ENCODE measurements around the gene NDUFB1.

The NDUFB1 gene

GRCh38 chr14:92143962-92144361 is 22.5 kb upstream of the NDUFB1 start:
- TF ChIP-seq CTCF (IDR thresholded peaks at IDR 0.05; ENCODE audit: low read depth, low read length): no peak
- no peak for DNase-seq (ENCODE audit: extremely low read depth, low read depth)

- no peak for TF ChIP-seq CTCF (IDR thresholded peaks at IDR 0.05; ENCODE audit: low read depth, low read length)
- DNase-seq (ENCODE audit: extremely low read depth, low read depth): no peak
These were observed 21.8 kb upstream of the NDUFB1 start for GRCh38 chr14:92143309-92143708.

GRCh38 chr14:92135269-92135668 is 13.8 kb upstream of the NDUFB1 start:
- peak; percentile 60 for TF ChIP-seq CTCF (IDR thresholded peaks at IDR 0.05; ENCODE audit: low read depth, low read length)
- DNase-seq (ENCODE audit: extremely low read depth, low read depth): no peak

GRCh38 chr14:92134456-92134855 is 12.9 kb upstream of the NDUFB1 start:
- TF ChIP-seq CTCF (IDR thresholded peaks at IDR 0.05; ENCODE audit: low read depth, low read length): no peak
- DNase-seq (ENCODE audit: extremely low read depth, low read depth): no peak

- no peak for DNase-seq (ENCODE audit: extremely low read depth, low read depth)
- TF ChIP-seq CTCF (IDR thresholded peaks at IDR 0.05; ENCODE audit: low read depth, low read length): no peak
These were observed 1.3 kb upstream of the NDUFB1 start for GRCh38 chr14:92122761-92123160.

GRCh38 chr14:92122351-92122677 is 808 bp upstream of the NDUFB1 start:
- no peak for DNase-seq (ENCODE audit: extremely low read depth, low read depth)
- no peak for TF ChIP-seq CTCF (IDR thresholded peaks at IDR 0.05; ENCODE audit: low read depth, low read length)

GRCh38 chr14:92121207-92121669 is 268 bp downstream of the NDUFB1 start:
- no peak for TF ChIP-seq CTCF (IDR thresholded peaks at IDR 0.05; ENCODE audit: low read depth, low read length)
- DNase-seq (ENCODE audit: extremely low read depth, low read depth): no peak
